ENCODE data around the gene BAZ2A.
"Not testable (repeated sequence)": the region's sequence is repeated elsewhere in the genome, so short reads cannot be mapped to it uniquely, and the experiment has no call there.

BAZ2A gene

GRCh38 chr12:56581418-56582145 lies 48.5 kb downstream of the BAZ2A start:
- TF ChIP-seq, protein P1, sequence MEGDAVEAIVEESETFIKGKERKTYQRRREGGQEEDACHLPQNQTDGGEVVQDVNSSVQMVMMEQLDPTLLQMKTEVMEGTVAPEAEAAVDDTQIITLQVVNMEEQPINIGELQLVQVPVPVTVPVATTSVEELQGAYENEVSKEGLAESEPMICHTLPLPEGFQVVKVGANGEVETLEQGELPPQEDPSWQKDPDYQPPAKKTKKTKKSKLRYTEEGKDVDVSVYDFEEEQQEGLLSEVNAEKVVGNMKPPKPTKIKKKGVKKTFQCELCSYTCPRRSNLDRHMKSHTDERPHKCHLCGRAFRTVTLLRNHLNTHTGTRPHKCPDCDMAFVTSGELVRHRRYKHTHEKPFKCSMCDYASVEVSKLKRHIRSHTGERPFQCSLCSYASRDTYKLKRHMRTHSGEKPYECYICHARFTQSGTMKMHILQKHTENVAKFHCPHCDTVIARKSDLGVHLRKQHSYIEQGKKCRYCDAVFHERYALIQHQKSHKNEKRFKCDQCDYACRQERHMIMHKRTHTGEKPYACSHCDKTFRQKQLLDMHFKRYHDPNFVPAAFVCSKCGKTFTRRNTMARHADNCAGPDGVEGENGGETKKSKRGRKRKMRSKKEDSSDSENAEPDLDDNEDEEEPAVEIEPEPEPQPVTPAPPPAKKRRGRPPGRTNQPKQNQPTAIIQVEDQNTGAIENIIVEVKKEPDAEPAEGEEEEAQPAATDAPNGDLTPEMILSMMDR (conservative IDR thresholded peaks at IDR 0.05; ENCODE audit: low read depth, low read length) = no peak
- no peak for DNase-seq (ENCODE audit: low read depth)
- H3K4me3 ChIP-seq (ENCODE audit: low read length) = no peak overlapping the region

GRCh38 chr12:56578983-56579546 lies 51.1 kb downstream of the BAZ2A start:
- DNase-seq (ENCODE audit: low read depth) = no peak

DNA sequence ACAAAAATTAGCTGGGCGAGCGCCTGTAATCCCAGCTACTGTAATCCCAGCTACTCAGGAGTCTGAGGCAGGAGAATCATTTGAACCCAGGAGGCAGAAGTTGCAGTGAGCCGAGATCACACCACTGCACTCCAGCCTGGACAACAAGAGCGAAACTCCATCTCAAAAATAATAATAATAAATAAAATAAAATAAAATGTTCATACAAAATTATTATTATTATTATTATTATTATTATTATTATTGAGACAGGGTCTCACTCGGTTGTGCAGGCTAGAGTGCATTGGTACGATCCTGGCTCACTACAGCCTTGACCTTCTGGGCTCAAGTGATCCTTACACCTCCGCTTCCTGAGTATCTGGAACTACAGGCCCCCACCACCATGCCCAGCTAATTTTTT lies 52.9 kb downstream of the BAZ2A start:
- H3K4me3 ChIP-seq (ENCODE audit: low read length); DNase-seq (ENCODE audit: low read depth): not testable (repeated sequence)

More at GRCh38 chr12:56578983-56579546, 51.1 kb downstream of the BAZ2A start:
- no peak overlapping the region for H3K4me3 ChIP-seq (ENCODE audit: low read length)
- TF ChIP-seq, protein P1 (conservative IDR thresholded peaks at IDR 0.05; ENCODE audit: low read depth, low read length) = no peak

GRCh38 chr12:56574210-56574609 lies 55.9 kb downstream of the BAZ2A start:
- DNase-seq (ENCODE audit: low read depth) = no peak
- TF ChIP-seq, protein P1 (conservative IDR thresholded peaks at IDR 0.05; ENCODE audit: low read depth, low read length) = no peak
- H3K4me3 ChIP-seq (ENCODE audit: low read length) = no peak overlapping the region

DNA sequence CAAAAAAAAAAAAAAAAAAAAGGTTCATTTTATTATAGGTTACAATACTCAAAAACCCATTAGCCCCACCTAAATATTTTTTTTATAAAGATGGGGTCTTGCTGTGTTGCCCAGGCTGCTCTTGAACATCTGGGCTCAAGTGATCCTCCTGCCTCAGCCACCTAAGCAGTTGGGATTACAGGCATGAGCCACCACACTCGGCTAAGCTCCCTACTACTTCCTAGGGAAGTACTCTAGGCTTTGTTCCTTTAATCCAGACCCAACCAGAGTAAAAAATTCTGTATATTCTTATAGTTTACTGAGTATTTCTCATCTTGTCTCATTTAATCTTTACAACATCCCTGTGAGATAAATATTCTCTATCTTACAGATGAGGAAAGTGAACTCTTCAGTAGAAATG lies 57.8 kb downstream of the BAZ2A start:
- TF ChIP-seq, protein P1 (conservative IDR thresholded peaks at IDR 0.05; ENCODE audit: low read depth, low read length) = no peak
- H3K4me3 ChIP-seq (ENCODE audit: low read length) = no peak overlapping the region
- no peak for DNase-seq (ENCODE audit: low read depth)

GRCh38 chr12:56571121-56571520 lies 59.0 kb downstream of the BAZ2A start:
- TF ChIP-seq, protein P1 (conservative IDR thresholded peaks at IDR 0.05; ENCODE audit: low read depth, low read length) = no peak
- H3K4me3 ChIP-seq (ENCODE audit: low read length) = no peak overlapping the region
- no peak for DNase-seq (ENCODE audit: low read depth)

DNA sequence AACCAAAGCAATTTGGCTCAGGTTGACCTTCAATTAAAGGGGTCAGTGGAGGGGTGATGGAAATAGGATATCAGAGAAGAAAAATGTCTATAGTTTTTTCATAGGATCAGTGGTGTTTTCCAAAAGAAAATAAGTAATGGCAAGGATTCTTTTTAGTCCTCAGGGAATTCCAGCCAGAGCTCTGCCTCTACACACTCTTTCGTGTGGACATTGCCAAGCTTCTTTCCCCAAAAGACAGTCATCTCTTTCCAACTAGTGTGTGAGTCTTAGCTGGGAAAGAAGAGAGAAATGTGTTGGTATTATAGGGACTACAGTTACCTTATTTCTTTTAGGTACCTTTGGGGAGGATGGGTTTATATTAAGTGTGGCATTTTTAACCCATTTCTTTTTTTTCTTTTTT lies 62.0 kb downstream of the BAZ2A start:
- no peak overlapping the region for H3K4me3 ChIP-seq (ENCODE audit: low read length)
- TF ChIP-seq, protein P1 (conservative IDR thresholded peaks at IDR 0.05; ENCODE audit: low read depth, low read length) = no peak

More for the DNA sequence above, 62.0 kb downstream of the BAZ2A start:
- DNase-seq (ENCODE audit: low read depth) = no peak
